Measurements from ENCODE around the gene CRHBP. TPM values are rescaled to one million over a fixed set of nuclear protein-coding genes. Genes with fewer than 3 reads are reported as not detected.

Gene CRHBP
- total RNA-seq, 1 experiment from 2014 or later: not detected

- TF ChIP-seq ARID4B (CRISPR knock-in tag; IDR thresholded peaks at IDR 0.05; ENCODE audit: borderline replicate concordance) (no peak), PREB (CRISPR knock-in tag; IDR thresholded peaks at IDR 0.05; ENCODE audit: borderline replicate concordance) (no peak), FOXP4 (CRISPR knock-in tag; IDR thresholded peaks at IDR 0.05) (no peak), CREM (CRISPR knock-in tag; IDR thresholded peaks at IDR 0.05) (no peak), FOXK1 (CRISPR knock-in tag; IDR thresholded peaks at IDR 0.05) (no peak), KAT7 (CRISPR knock-in tag; IDR thresholded peaks at IDR 0.05; ENCODE audit: borderline replicate concordance) (no peak), PRDM15 (CRISPR knock-in tag; IDR thresholded peaks at IDR 0.05) (no peak)
Observed at GRCh38 chr5:76942581-76942980, 10.3 kb upstream of the CRHBP start (continued).

- no peaks in the 10 kb centered on the region for H3K36me3 Mint-ChIP-seq
- no peak for TF ChIP-seq ATF6 (CRISPR knock-in tag; IDR thresholded peaks at IDR 0.05)
- no peak for TF ChIP-seq JUN (CRISPR knock-in tag; IDR thresholded peaks at IDR 0.05)
- no peak for TF ChIP-seq USF2 (CRISPR knock-in tag; IDR thresholded peaks at IDR 0.05)
- no peak for TF ChIP-seq TP53 (CRISPR knock-in tag; IDR thresholded peaks at IDR 0.05)
- no peak for TF ChIP-seq IRF2 (CRISPR knock-in tag; IDR thresholded peaks at IDR 0.05; ENCODE audit: borderline replicate concordance, low read depth)
- TF ChIP-seq NFYB (CRISPR knock-in tag; conservative IDR thresholded peaks at IDR 0.05; ENCODE audit: low read depth): no peak
- TF ChIP-seq CBFB (CRISPR knock-in tag; IDR thresholded peaks at IDR 0.05; ENCODE audit: low read depth): no peak
- TF ChIP-seq ZNF396 (CRISPR knock-in tag; IDR thresholded peaks at IDR 0.05; ENCODE audit: borderline replicate concordance): no peak
- no peak for TF ChIP-seq ATF1 (CRISPR knock-in tag; IDR thresholded peaks at IDR 0.05)
- TF ChIP-seq MLX (CRISPR knock-in tag; IDR thresholded peaks at IDR 0.05): no peak
Observed at GRCh38 chr5:76943006-76943405, 9.8 kb upstream of the CRHBP start.

More at GRCh38 chr5:76943006-76943405, 9.8 kb upstream of the CRHBP start:
- H3K27ac Mint-ChIP-seq: no peak overlapping the region
- H3K4me3 Mint-ChIP-seq: no peak overlapping the region
- ATAC-seq (no peak), DNase-seq (ENCODE audit: low spot score) (no peak)
- CTCF ChIA-PET: interaction anchor here (1.2 kb wide), 1 partner anchor 11 kb away, joined by 3 read pairs; no protein-coding TSS in a partner anchor
- peaks cover 9% of the 10 kb centered on the region; the same call in 1 of the 2 replicates for H3K9me3 Mint-ChIP-seq
- 0 out of 2 replicates have a peak, but pooled peaks cover 3% of the 10 kb centered on the region for H3K4me1 Mint-ChIP-seq
- POLR2A ChIA-PET: no interaction called here
- no peaks in the 10 kb centered on the region for H3K27me3 Mint-ChIP-seq (ENCODE audit: low read depth)
